OCI-LY1 (cell line): Measurements from ENCODE around the gene PTGIS.

Experiments used
- CTCF ChIP-seq: fragments of 200-600 bp; sonication (generic), shearing (Covaris generic); IDR thresholded peaks from 2 replicates; pipeline ENCODE4 v1.5.1; 2017; ENCODE audit warnings: mild to moderate bottlenecking, antibody characterized with exemption, low read length, moderate library complexity, mixed read lengths
- EZH2 ChIP-seq: fragments of 200-600 bp; sonication (generic), shearing (Covaris generic); IDR thresholded peaks from 2 replicates; pipeline ENCODE4 v1.8.0; 2017; ENCODE audit warnings: borderline replicate concordance, mixed run types, mild to moderate bottlenecking, antibody characterized with exemption, low read length, moderate library complexity, mixed read lengths

DNA sequence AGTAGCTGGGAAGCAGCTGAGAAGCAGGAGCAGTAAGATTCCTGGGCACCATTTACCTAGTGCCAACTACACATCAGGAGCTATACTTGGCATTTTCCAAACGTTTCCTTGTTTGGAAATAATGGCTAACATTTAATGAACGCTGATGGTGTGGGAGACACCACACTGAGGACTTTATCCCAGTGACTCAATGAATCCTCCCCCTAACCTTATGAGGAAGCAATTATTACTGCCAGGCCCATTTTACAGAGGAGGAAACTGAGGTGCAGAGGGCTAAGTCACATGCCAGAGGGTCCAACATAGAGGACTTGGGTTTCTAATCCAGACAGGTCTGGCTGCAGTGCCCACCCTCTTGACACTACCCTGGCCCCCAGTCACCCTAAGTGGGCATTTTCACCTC, 6.1 kb downstream of the PTGIS start:
- TF ChIP-seq CTCF (no peak), EZH2 (no peak)
